GM19324 (cell line): ENCODE results near the gene HIPK2.

ENCODE experiments used
- ATAC-seq: cut with Tn5 transposase; IDR thresholded peaks from one replicate; pipeline ENCODE4 v1.9.1; 2021; ENCODE audit warnings: mild to moderate bottlenecking, moderate library complexity; ENCODE audit not compliant: unreplicated experiment, low FRiP score

The HIPK2 gene

GRCh38 chr7:139784648-139785047, 6.8 kb upstream of the HIPK2 start:
- ATAC-seq: no peak

DNA sequence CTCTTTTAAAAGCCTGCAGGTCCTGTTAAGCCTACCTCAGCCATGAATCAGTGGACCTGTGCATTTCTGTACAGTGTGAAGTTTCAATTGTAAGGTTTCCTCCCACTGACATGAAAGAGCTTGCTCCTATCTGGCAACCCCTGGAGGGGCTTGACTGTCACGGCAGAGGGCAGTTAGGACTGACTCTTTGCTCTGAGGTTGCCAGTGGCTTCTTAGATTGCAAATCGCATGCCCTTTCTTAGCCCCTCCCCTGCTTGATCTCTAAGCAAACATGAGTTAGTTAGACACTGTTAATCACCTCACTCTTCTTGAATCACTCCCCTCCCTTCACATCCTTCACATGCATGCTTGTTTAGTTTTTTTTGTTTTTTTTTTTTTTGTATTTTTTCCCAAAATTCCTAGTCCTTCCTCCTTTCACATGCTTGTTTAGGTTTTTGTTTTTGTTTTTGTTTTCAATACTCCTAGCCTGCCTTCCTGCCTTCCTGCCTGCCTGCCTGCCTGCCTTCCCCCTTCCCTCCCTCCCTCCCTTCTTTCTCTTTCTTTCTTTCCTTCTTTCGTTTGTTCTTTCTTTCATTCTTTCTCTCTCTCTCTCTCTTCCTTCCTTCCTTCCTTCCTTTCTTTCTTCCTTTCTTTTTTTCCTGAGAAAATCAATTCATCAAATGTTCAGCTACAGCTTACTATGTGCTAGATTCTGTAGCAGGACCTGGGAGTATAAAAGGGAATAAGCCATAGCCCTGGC, 6.0 kb upstream of the HIPK2 start:
- no peak for ATAC-seq

- ATAC-seq: no peak
Measured at GRCh38 chr7:139782932-139783331, 5.1 kb upstream of the HIPK2 start.

- peak; percentile 24 for ATAC-seq
Measured at GRCh38 chr7:139777133-139777891, 486 bp downstream of the HIPK2 start.

- ATAC-seq: no peak
Measured at GRCh38 chr7:139776486-139777132, 1.2 kb downstream of the HIPK2 start.

- ATAC-seq: no peak
Measured at GRCh38 chr7:139775829-139776266, 1.9 kb downstream of the HIPK2 start.

DNA sequence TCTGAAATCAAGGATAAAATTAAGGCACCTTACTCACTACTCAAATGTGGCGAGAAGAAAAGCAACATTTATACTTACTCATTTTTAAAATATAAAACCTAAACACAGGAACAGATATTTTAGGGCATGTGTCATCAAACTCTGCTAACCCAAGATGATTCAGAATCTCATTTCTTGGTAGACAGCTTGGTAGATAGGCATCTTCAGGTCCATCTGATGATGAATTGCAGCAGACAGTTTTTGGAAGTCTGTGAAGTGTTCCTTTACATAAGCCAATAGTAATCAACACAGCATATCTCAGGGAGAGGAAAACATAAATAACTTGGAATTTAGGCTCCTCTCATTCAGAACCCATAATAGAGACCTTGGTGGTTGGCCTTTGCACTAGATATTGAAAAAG, 3.4 kb downstream of the HIPK2 start:
- ATAC-seq: no peak

GRCh38 chr7:139773371-139773770, 4.4 kb downstream of the HIPK2 start:
- ATAC-seq: no peak

GRCh38 chr7:139772873-139773272, 4.9 kb downstream of the HIPK2 start:
- no peak for ATAC-seq

GRCh38 chr7:139772115-139772514, 5.7 kb downstream of the HIPK2 start:
- no peak for ATAC-seq

- ATAC-seq: no peak
Measured at GRCh38 chr7:139771001-139771956, 6.5 kb downstream of the HIPK2 start.

- no peak for ATAC-seq
Measured at GRCh38 chr7:139769761-139770160, 8.0 kb downstream of the HIPK2 start.

DNA sequence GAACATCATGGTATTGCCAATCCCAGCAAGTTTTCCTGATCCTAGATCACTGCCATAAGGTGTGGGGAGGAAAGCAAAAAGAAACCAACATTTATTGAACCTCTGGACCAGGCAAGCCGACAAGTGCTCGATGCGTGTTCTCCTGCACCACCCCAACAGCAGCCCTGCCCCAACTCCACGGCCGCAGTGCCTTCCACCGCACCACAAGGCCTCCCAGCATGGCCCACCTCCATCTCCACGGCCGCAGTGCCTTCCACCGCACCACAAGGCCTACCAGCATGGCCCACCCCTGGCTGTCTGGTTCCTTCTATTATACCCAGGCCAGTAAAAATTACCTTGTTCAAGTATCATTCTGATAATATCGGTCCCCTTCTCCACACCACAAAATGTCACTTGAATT, 8.7 kb downstream of the HIPK2 start:
- no peak for ATAC-seq

- ATAC-seq: no peak
Measured at GRCh38 chr7:139768249-139768824, 9.5 kb downstream of the HIPK2 start.

DNA sequence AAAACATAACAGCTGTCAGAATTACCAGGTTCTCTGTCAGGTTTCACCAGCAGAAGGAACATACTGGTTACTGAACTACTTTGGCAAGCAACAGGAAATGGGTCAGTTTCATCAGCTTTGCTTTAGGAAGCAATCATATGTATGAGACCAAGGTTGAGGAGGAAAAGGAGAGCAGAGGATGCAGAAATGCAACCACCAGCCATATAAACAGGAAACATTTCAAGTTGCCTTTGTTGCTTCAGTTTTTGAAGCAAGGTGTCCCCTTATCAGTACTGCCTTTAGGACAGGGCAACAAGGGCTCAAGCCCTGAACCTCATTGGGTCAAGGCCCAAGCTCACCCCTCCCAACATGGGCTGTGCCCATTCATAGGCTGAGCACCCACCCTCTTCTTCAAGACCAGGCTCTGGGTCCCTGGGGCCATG, 10.2 kb downstream of the HIPK2 start:
- ATAC-seq: peak; percentile 62

- ATAC-seq: no peak
Measured at GRCh38 chr7:139765143-139765542, 12.7 kb downstream of the HIPK2 start.

GRCh38 chr7:139763330-139763729, 14.5 kb downstream of the HIPK2 start:
- no peak for ATAC-seq

GRCh38 chr7:139762886-139763285, 14.9 kb downstream of the HIPK2 start:
- ATAC-seq: no peak

DNA sequence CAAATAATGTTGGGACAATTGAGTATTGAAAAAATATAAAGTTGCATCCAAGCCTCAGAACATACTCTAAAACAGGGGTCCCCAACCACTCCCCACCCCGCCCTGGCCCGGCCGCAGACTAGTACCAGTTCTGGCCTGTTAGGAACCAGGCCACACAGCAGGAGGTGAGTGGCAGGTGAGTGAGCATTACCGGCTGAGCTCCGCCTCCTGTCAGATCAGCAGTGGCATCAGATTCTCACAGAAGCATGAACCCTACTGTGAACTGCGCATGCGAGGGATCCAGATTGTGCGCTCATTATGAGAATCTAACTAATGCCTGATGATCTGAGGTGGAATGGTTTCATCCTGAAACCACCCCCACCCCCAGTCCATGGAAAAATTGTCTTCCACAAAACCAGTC, 19.4 kb downstream of the HIPK2 start:
- ATAC-seq: no peak

GRCh38 chr7:139757968-139758367, 19.8 kb downstream of the HIPK2 start:
- no peak for ATAC-seq
